Islet precursor cell (in vitro differentiated cells): ENCODE results near the gene PRDM15.

Experiments used
- DNase-seq: peaks from one replicate; pipeline ENCODE4 v3.0.0-alpha.2; 2018

Gene PRDM15

GRCh38 chr21:41907496-41908258, 28.5 kb upstream of the PRDM15 start:
- no peak for DNase-seq

GRCh38 chr21:41906770-41907169, 27.6 kb upstream of the PRDM15 start:
- DNase-seq, result no peak

- DNase-seq, result no peak
Observed at GRCh38 chr21:41903559-41904351, 24.6 kb upstream of the PRDM15 start.

- DNase-seq, result no peak
Observed at GRCh38 chr21:41902946-41903345, 23.8 kb upstream of the PRDM15 start.

- DNase-seq, result no peak
Observed at GRCh38 chr21:41901782-41902181, 22.6 kb upstream of the PRDM15 start.

GRCh38 chr21:41901099-41901498, 22.0 kb upstream of the PRDM15 start:
- DNase-seq, result no peak

- no peak for DNase-seq
Observed at GRCh38 chr21:41900401-41900800, 21.3 kb upstream of the PRDM15 start.

- no peak for DNase-seq
Observed at GRCh38 chr21:41899426-41900202, 20.5 kb upstream of the PRDM15 start.

GRCh38 chr21:41898998-41899397, 19.9 kb upstream of the PRDM15 start:
- DNase-seq, result no peak

- no peak for DNase-seq
Observed at GRCh38 chr21:41897700-41898099, 18.6 kb upstream of the PRDM15 start.

- DNase-seq, result no peak
Observed at GRCh38 chr21:41897047-41897669, 18.0 kb upstream of the PRDM15 start.

- no peak for DNase-seq
Observed at GRCh38 chr21:41895643-41896493, 16.7 kb upstream of the PRDM15 start.

GRCh38 chr21:41894922-41895557, 15.9 kb upstream of the PRDM15 start:
- peak; percentile 87 for DNase-seq

- DNase-seq, result no peak
Observed at GRCh38 chr21:41894511-41894910, 15.4 kb upstream of the PRDM15 start.

- DNase-seq, result no peak
Observed at GRCh38 chr21:41892726-41893125, 13.6 kb upstream of the PRDM15 start.

- no peak for DNase-seq
Observed at GRCh38 chr21:41891132-41891531, 12.0 kb upstream of the PRDM15 start.

- no peak for DNase-seq
Observed at GRCh38 chr21:41890355-41890754, 11.2 kb upstream of the PRDM15 start.

GRCh38 chr21:41888749-41889376, 9.7 kb upstream of the PRDM15 start:
- DNase-seq, result no peak

- no peak for DNase-seq
Observed at GRCh38 chr21:41887667-41888066, 8.5 kb upstream of the PRDM15 start.

- DNase-seq, result no peak
Observed at GRCh38 chr21:41886328-41886727, 7.2 kb upstream of the PRDM15 start.
